Common myeloid progenitor, CD34-positive (primary cell): Measurements from ENCODE around the gene TFB1M.
"Not testable (repeated sequence)": the region's sequence is repeated elsewhere in the genome, so short reads cannot be mapped to it uniquely, and the experiment has no call there.

Experiments
- CTCF ChIA-PET: fragments of 350-600 bp; sonication (Branson Sonifier 250); formaldehyde crosslinking; loops from one replicate; lab custom pipeline; 2021; ENCODE audit warnings: antibody characterized with exemption; lab: Charles Lee
- POLR2A ChIA-PET: fragments of 350-600 bp; sonication (Branson Sonifier 250); formaldehyde crosslinking; loops from one replicate; lab custom pipeline; 2021; ENCODE audit warnings: antibody characterized with exemption; lab: Charles Lee
- DNase-seq, 3 donors: peaks; one replicate each; pipeline versions ENCODE4 v3.0.0 to v3.0.0-alpha.2; 2013
- H3K27ac ChIP-seq, 2 experiments: 1 replicate in 1 of 2; 2 replicates in 1 of 2; pipeline ENCODE4 v1.7.0; 2013; ENCODE audit warnings: inconsistent platforms in 2 of 2, low read length in 2 of 2, mild to moderate bottlenecking in 2 of 2, low read depth in 1 of 2, moderate library complexity in 1 of 2; ENCODE audit not compliant: severe bottlenecking in 2 of 2, insufficient read depth in 1 of 2, poor library complexity in 1 of 2
- H3K27me3 ChIP-seq, 5 experiments: replicated peaks in 2 of 5; 1 replicate in 3 of 5; 2 replicates in 2 of 5; pipeline versions ENCODE4 v1.6.1 to v1.7.0; 2013; ENCODE audit warnings: low read length in 4 of 5, mild to moderate bottlenecking in 2 of 5, moderate library complexity in 2 of 5, inconsistent platforms in 1 of 5; ENCODE audit not compliant: insufficient read depth in 5 of 5, control insufficient read depth in 4 of 5
- H3K36me3 ChIP-seq, 4 experiments: 1 replicate in 2 of 4; 2 replicates in 2 of 4; pipeline versions ENCODE4 v1.6.1 to v1.7.0; 2013; ENCODE audit warnings: low read length in 3 of 4, control low read depth in 1 of 4, mild to moderate bottlenecking in 1 of 4; ENCODE audit not compliant: control insufficient read depth in 4 of 4, insufficient read depth in 4 of 4
- H3K4me1 ChIP-seq, 4 experiments: 1 replicate in 3 of 4; 2 replicates in 1 of 4; pipeline versions ENCODE4 v1.6.1 to v1.7.1; 2013; ENCODE audit warnings: low read length in 3 of 4, mild to moderate bottlenecking in 3 of 4, control low read depth in 1 of 4, inconsistent platforms in 1 of 4, moderate library complexity in 1 of 4; ENCODE audit not compliant: control insufficient read depth in 4 of 4, insufficient read depth in 4 of 4; ENCODE audit errors: control extremely low read depth in 1 of 4
- H3K4me3 ChIP-seq, 7 experiments: 1 replicate in 4 of 7; 2 replicates in 3 of 7; pipeline versions ENCODE4 v1.5.1 to v1.7.0; 2013; ENCODE audit warnings: mild to moderate bottlenecking in 7 of 7, low read length in 6 of 7, moderate library complexity in 6 of 7, inconsistent platforms in 2 of 7, low read depth in 2 of 7, control low read depth in 1 of 7; ENCODE audit not compliant: insufficient read depth in 4 of 7, control insufficient read depth in 1 of 7; ENCODE audit errors: extremely low read depth in 1 of 7
- H3K9me3 ChIP-seq, 5 experiments: 1 replicate in 4 of 5; 2 replicates in 1 of 5; pipeline versions ENCODE4 v1.6.1 to v1.7.1; 2013; ENCODE audit warnings: low read length in 4 of 5, mild to moderate bottlenecking in 2 of 5, inconsistent platforms in 1 of 5, low read depth in 1 of 5, moderate library complexity in 1 of 5; ENCODE audit not compliant: control insufficient read depth in 4 of 5, insufficient read depth in 2 of 5; ENCODE audit errors: control extremely low read depth in 1 of 5
- WGBS: methylation state at CpG from one replicate; pipeline ENCODE4 v1.1.5; 2013; ENCODE audit not compliant: insufficient coverage; 5-methylcytosine and 5-hydroxymethylcytosine counted together

The TFB1M gene

GRCh38 chr6:155269765-155270164 lies 44.5 kb downstream of the TFB1M start:
- POLR2A ChIA-PET, result no interaction called here

GRCh38 chr6:155268088-155268867 lies 46.0 kb downstream of the TFB1M start:
- H3K9me3 ChIP-seq, POLR2A ChIA-PET, H3K4me3 ChIP-seq, H3K27ac ChIP-seq, H3K4me1 ChIP-seq, H3K27me3 ChIP-seq: not testable (repeated sequence)
- H3K36me3 ChIP-seq, result peaks cover 2 to 31% (median 16%) of the 10 kb centered on the region in 4 experiments
- DNase-seq, result peak; percentile 40 to 65 (median 61)
- CTCF ChIA-PET, result interaction anchor here (0.7 to 2.0 kb wide), 6 partner anchors 8 to 355 kb away, joined by 3 to 10 read pairs (median 4); no protein-coding TSS in a partner anchor
- WGBS, result 100% methylated on average over 1 of the region's 5 CpGs

More at GRCh38 chr6:155269765-155270164, 44.5 kb downstream of the TFB1M start:
- no peaks in the 10 kb centered on the region for H3K9me3 ChIP-seq
- CTCF ChIA-PET, result no interaction called here
- H3K4me1 ChIP-seq, result peaks cover 0 to 12% (median 0%) of the 10 kb centered on the region in 4 experiments
- 67% methylated on average over 3 of the region's 3 CpGs for WGBS
- H3K36me3 ChIP-seq, result peaks cover 5 to 25% (median 13%) of the 10 kb centered on the region in 4 experiments
- H3K27ac ChIP-seq, result no peak overlapping the region
- H3K27me3 ChIP-seq, result no peaks in the 10 kb centered on the region
- no peak for DNase-seq
- no peak overlapping the region for H3K4me3 ChIP-seq

GRCh38 chr6:155267411-155267810 lies 46.9 kb downstream of the TFB1M start:
- ChIA-PET POLR2A (no interaction called here), CTCF (interaction anchor here (1.0 to 2.0 kb wide), 5 partner anchors 9 to 90 kb away, joined by 3 to 10 read pairs (median 4); no protein-coding TSS in a partner anchor)
- H3K27me3 ChIP-seq, result no peaks in the 10 kb centered on the region
- peaks cover 2 to 29% (median 15%) of the 10 kb centered on the region in 4 experiments for H3K36me3 ChIP-seq
- no peaks in the 10 kb centered on the region for H3K9me3 ChIP-seq
- no peak overlapping the region for H3K27ac ChIP-seq
- no peaks in the 10 kb centered on the region for H3K4me1 ChIP-seq
- no peak overlapping the region for H3K4me3 ChIP-seq
- WGBS, result 100% methylated on average over 1 of the region's 2 CpGs
- DNase-seq, result no peak

- H3K4me3 ChIP-seq, result no peak overlapping the region
- CTCF ChIA-PET, result interaction anchor here (1.3 to 2.0 kb wide), 3 partner anchors 11 to 89 kb away, joined by 3 to 10 read pairs (median 4); no protein-coding TSS in a partner anchor
- H3K9me3 ChIP-seq, result no peaks in the 10 kb centered on the region
- H3K27me3 ChIP-seq, result no peaks in the 10 kb centered on the region
- POLR2A ChIA-PET, result no interaction called here
- WGBS, result 95% methylated on average over 3 of the region's 4 CpGs
- DNase-seq, result no peak
- no peak overlapping the region for H3K27ac ChIP-seq
- no peaks in the 10 kb centered on the region for H3K4me1 ChIP-seq
- H3K36me3 ChIP-seq, result peaks cover 2 to 32% (median 19%) of the 10 kb centered on the region in 4 experiments
Measured at GRCh38 chr6:155265843-155266535, 48.3 kb downstream of the TFB1M start.

GRCh38 chr6:155264693-155265320 lies 49.5 kb downstream of the TFB1M start:
- no peak overlapping the region for H3K4me3 ChIP-seq
- no peaks in the 10 kb centered on the region for H3K9me3 ChIP-seq
- H3K36me3 ChIP-seq, result peaks cover 2 to 37% (median 25%) of the 10 kb centered on the region in 4 experiments
- DNase-seq, result no peak
- no peak overlapping the region for H3K27ac ChIP-seq
- H3K4me1 ChIP-seq, result no peaks in the 10 kb centered on the region
- 84% methylated on average over 7 of the region's 9 CpGs for whole genome bisulfite sequencing
- ChIA-PET CTCF (interaction anchor here (1.3 kb wide), 1 partner anchor 25 kb away, joined by 3 read pairs; no protein-coding TSS in a partner anchor), POLR2A (no interaction called here)
- H3K27me3 ChIP-seq, result no peaks in the 10 kb centered on the region

- peaks cover 5 to 50% (median 36%) of the 10 kb centered on the region in 4 experiments for H3K36me3 ChIP-seq
- DNase-seq, result no peak
- ChIA-PET POLR2A (no interaction called here), CTCF (interaction anchor here (0.6 kb wide), 1 partner anchor 48 kb away, joined by 3 read pairs; no protein-coding TSS in a partner anchor)
- H3K9me3 ChIP-seq, result no peaks in the 10 kb centered on the region
- H3K4me1 ChIP-seq, result no peaks in the 10 kb centered on the region
- no peak within 1 kb of the TSS for H3K4me3 ChIP-seq
- H3K27me3 ChIP-seq, result no peaks in the 10 kb centered on the region
- H3K27ac ChIP-seq, result no peak within 1 kb of the TSS
- 99% methylated on average over 6 of the region's 10 CpGs for WGBS
Measured at GRCh38 chr6:155263373-155264063, 50.8 kb downstream of the TFB1M start, which contains the start of gene CLDN20. CLDN20 (plus strand) TSS chr6:155264013; CDS start chr6:155275720, 11,707 bp downstream.
